Renal cortex interstitium (tissue), 11 donors: Measurements from ENCODE around the gene MCF2L2. TPM values are rescaled to one million over a fixed set of nuclear protein-coding genes. Genes with fewer than 3 reads are reported as not detected.

Source experiments
- DNase-seq, 11 donors: peaks; one replicate each; pipeline ENCODE4 v3.0.0-alpha.2; 2013; ENCODE audit warnings: low read depth in 9 of 11, low spot score in 4 of 11; ENCODE audit errors: extremely low read depth in 1 of 11
- polyA plus RNA-seq, 3 donors: library from polyadenylated mRNA; unstranded; fragments of 120-200 nt; gene quantifications; one replicate each; pipeline ENCODE4 v1.2.1, GENCODE V29; 2013; ENCODE audit not compliant: insufficient read length in 3 of 3

MCF2L2 gene
- polyA plus RNA-seq, 3 donors, result 0.62 to 1.2 (median 0.81) TPM

DNA sequence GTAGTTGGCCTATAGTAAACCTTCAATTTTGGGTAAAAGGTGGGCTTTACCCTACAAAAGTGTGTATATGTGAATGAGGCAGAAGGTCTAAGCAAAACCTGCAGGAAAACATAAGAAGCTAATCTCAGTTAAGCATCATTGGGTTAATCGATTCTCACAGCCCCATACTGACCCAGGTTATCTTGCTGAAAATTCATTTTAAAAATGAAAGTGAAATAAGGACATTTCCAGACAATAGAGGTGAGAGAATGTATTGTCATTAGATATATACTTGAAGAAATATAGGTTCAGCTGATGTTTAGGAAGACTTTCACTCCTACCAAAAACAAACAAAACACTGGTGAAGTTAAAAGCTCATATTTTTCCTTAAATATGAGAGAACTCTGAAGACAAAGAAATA is 85.6 kb downstream of the MCF2L2 start:
- no peak for DNase-seq

GRCh38 chr3:183341545-183342288 is 86.7 kb downstream of the MCF2L2 start:
- no peak for DNase-seq

DNA sequence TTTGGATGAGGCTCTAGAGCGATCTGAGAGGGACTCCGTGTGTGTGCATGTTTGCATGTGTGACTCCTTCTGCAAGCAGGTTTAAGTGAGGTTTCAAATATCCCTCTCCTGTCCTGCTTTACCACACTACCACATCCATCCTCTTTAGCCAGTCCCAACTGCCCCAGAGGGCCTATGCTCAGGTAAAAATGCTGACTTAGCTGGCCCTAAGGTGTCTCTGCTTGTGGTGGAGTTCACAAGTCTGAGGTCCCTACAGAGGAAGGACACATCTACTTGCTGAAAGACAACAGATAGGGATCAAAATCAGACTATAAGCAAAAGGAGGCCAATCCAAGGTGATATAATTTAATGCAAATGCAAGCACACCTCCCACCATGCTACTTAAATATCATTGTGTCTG is 88.2 kb downstream of the MCF2L2 start:
- no peak for DNase-seq

DNA sequence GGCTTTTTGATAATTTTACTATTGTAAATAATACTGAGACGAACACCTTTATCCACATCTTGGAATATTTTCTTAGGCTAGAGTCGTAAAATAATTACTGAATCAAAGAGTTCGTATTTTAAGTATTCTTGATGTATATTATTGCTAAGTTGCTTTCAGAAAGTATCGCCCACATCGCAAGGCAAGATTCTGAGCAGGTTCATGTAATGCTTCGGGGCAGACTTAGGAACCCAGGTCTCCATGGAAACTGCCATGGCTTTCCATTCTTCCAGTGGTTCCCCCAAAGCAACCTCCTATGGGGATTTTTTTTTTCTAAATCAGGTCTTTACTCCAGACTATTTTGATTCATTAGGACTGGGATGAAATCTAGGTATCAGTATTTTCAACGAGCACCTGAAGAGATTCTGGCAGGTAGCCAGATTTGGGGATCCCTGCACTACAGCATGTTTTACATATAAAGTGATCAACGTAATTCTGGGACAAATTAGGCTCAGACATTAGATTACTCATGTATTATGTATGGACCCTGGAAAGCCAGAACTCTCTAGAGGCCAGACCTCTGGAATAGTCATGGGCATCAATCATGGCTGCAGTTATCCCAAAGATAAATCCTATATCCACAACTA is 88.8 kb downstream of the MCF2L2 start:
- no peak for DNase-seq

GRCh38 chr3:183338520-183338919 is 89.9 kb downstream of the MCF2L2 start:
- DNase-seq, result no peak

- no peak for DNase-seq
Observed at GRCh38 chr3:183332487-183332886, 95.9 kb downstream of the MCF2L2 start.

- no peak for DNase-seq
Observed at GRCh38 chr3:183331498-183331897, 96.9 kb downstream of the MCF2L2 start.

- DNase-seq, result no peak
Observed at GRCh38 chr3:183330881-183331280, 97.5 kb downstream of the MCF2L2 start.

GRCh38 chr3:183329543-183329942 is 98.9 kb downstream of the MCF2L2 start:
- no peak for DNase-seq

- no peak for DNase-seq
Observed at GRCh38 chr3:183328823-183329222, 99.6 kb downstream of the MCF2L2 start.

DNA sequence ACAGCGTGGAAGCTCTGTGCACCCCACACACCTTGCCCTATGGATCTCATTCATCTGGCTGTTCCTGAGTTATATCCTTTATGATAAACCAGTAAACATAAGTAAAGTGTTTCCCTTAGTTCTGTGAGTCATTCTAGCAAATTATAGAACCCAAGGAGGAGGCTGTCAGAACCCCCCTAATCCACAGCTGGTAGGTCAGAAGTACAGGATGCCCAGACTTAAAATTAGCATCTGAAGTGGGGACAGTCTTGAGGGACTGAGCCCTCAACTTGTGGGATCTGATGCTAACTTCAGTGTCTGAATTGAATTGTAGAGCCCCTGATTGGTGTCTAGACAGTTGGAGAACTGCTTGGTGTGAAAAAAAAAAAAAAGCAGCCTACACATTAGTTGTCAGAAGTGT is 100.3 kb downstream of the MCF2L2 start:
- no peak for DNase-seq

GRCh38 chr3:183327343-183327742 is 101.1 kb downstream of the MCF2L2 start:
- DNase-seq, result no peak

GRCh38 chr3:183324083-183324482 is 104.3 kb downstream of the MCF2L2 start:
- DNase-seq, result no peak

- DNase-seq, result no peak
Observed at GRCh38 chr3:183319371-183319770, 109.0 kb downstream of the MCF2L2 start.

GRCh38 chr3:183318877-183319276 is 109.5 kb downstream of the MCF2L2 start:
- DNase-seq, result no peak

GRCh38 chr3:183317886-183318865 is 110.2 kb downstream of the MCF2L2 start:
- DNase-seq, result no peak

DNA sequence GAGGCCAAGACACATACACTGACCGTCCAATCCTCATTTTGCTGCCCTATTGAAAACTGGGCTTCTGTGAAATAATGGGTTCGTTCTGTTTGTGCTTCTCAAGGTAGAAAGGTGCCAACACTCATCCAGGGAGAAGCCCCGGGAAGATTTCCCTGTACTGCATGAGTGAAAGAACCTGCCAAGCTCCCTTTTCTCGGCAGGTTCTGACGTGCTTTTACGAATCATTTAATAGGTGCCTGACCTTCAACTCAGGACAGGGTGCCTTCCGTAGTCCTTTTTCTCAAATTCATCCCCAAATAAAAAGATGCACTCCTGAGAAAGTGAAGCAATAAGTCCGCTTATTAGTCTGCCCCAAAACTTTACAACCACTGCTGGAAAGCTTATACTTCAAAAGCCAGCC is 111.1 kb downstream of the MCF2L2 start:
- DNase-seq, result no peak

- DNase-seq, result no peak
Observed at GRCh38 chr3:183315739-183316138, 112.7 kb downstream of the MCF2L2 start.

DNA sequence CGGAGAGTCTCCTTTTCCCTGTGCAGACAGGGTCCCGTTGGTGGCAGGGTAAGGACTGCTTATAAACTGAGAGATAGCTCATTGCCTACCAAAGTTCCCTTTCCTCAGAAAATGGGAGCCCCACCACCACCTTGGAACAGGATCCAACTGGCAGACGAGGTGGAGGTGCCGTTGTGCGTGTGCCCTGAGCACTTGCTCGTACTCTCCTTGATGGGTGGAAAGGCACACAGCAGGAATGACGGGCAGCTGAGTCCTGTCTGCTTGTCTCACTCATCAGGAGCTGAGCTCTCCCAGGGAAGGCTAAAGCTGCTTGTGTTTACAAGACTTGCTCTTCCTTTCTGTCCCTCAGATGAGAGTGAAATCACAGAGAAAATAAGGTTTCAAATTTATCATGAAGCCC is 114.7 kb downstream of the MCF2L2 start:
- DNase-seq, result no peak

DNA sequence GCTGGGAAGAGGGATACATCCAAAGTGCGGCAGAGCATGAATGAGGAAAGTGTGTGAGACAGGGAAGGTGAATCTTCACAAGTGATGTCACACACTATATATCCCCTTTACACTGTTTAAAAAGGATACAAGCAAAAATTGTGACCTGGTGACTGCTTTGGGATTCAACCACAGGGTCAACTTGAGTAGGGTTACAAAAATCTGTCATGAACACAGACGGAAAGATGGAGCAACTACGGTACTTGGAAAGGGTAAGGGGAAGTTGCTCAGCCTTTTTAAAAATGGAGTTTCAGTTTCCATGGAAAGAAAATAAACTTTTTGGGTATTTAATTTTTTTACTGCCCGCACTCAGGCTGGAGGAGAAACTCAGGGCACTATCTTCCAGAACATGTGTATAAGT is 115.1 kb downstream of the MCF2L2 start:
- no peak for DNase-seq
